ENCODE data around the gene CHRNA10. TPM values are rescaled to one million over a fixed set of nuclear protein-coding genes. Genes with fewer than 3 reads are reported as not detected.

CHRNA10 gene
- total and polyA plus RNA-seq, 12 donors, result 0.24 to 1.6 (median 0.51) TPM

DNA sequence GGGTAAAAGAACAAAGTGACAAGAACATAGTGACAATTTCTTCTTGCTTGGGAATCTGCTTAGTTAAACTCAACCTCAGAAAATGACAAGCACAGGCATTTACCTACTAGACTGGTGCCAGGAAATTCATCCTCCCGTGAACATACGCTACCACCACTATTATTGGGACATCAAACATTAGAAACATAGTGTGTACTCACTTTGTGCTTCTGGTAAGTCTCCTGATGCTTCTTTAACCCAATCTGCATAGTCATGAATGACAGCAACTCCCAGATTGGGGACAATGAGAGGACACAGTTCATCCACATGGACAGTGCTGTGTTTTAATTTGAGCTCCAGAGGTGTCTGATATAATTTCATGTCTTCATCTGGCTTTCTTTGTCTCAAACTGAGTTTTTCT is 29.2 kb upstream of the CHRNA10 start:
- Histone ChIP-seq H3K9me3 (no peaks in the 10 kb centered on the region), H3K36me3 (peaks cover 0 to 99% (median 63%) of the 10 kb centered on the region in 9 donors), H3K4me3 (no peak overlapping the region), H3K27ac (peak overlapping the region in 1 of 10 donors; percentile 11), H3K27me3 (no peaks in the 10 kb centered on the region), H3K4me1 (peaks cover 0 to 11% (median 0%) of the 10 kb centered on the region in 9 donors)
- TF ChIP-seq, protein P1, sequence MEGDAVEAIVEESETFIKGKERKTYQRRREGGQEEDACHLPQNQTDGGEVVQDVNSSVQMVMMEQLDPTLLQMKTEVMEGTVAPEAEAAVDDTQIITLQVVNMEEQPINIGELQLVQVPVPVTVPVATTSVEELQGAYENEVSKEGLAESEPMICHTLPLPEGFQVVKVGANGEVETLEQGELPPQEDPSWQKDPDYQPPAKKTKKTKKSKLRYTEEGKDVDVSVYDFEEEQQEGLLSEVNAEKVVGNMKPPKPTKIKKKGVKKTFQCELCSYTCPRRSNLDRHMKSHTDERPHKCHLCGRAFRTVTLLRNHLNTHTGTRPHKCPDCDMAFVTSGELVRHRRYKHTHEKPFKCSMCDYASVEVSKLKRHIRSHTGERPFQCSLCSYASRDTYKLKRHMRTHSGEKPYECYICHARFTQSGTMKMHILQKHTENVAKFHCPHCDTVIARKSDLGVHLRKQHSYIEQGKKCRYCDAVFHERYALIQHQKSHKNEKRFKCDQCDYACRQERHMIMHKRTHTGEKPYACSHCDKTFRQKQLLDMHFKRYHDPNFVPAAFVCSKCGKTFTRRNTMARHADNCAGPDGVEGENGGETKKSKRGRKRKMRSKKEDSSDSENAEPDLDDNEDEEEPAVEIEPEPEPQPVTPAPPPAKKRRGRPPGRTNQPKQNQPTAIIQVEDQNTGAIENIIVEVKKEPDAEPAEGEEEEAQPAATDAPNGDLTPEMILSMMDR (IDR thresholded peaks at IDR 0.05), result no peak
- no peak for DNase-seq
- intact Hi-C loops (cut with DNase I), result no loop called here
- no peak for ATAC-seq
- WGBS, 2 donors, result 93 to 97% methylated on average over 2 of the region's 2 CpGs

DNA sequence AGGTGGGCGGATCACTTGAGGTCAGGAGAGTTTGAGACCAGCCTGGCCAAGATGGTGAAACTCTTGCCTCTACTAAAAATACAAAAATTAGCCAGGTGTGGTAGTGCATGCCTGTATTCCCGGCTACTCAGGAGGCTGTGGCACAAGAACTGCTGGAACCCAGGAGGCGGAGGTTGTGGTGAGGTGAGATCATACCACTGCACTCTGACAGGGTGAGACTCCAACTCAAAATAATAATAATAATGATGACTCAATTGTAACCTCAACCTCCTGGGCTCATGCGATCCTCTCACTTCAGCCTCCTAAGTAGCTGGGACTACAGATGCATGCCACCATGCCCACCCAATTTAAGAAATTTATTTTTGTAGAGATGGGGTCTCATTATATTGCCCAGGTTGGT is 15.6 kb upstream of the CHRNA10 start:
- no peak for ATAC-seq
- WGBS, 2 donors, result 75 to 99% methylated on average over 4 of the region's 4 CpGs
- H3K36me3 ChIP-seq, result peaks cover 0 to 100% (median 59%) of the 10 kb centered on the region in 9 donors
- TF ChIP-seq, protein P1 (IDR thresholded peaks at IDR 0.05), result no peak
- H3K4me1 ChIP-seq, result peaks cover 0 to 17% (median 10%) of the 10 kb centered on the region in 9 donors
- H3K27ac ChIP-seq, result no peak overlapping the region
- intact Hi-C loops (cut with DNase I), result no loop called here
- no peak overlapping the region for H3K4me3 ChIP-seq
- H3K9me3 ChIP-seq, result no peaks in the 10 kb centered on the region
- H3K27me3 ChIP-seq, result no peaks in the 10 kb centered on the region
- no peak for DNase-seq

DNA sequence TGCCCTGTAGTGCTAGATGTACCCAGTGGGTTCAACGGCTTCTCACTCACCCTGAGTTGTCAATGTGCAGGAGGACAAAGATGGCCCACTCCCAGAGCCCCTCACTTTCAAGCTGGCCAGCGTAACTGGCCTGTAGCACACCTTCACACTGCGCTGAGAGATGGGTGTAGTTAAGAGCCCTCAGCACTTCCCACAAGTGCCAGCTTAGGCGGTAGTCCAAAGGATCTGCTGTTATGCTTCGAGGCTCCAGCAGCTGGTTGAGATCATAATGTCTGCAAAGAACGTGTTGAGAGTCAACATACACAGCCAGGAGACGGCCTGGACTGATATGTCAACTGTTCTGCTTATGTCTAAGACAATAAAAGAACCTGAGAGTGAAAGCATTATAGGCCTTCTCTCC is 14.7 kb upstream of the CHRNA10 start:
- Histone ChIP-seq H3K4me1 (peaks cover 0 to 17% (median 10%) of the 10 kb centered on the region in 9 donors), H3K27ac (peak overlapping the region in 1 of 10 donors; percentile 10), H3K4me3 (no peak overlapping the region), H3K27me3 (no peaks in the 10 kb centered on the region), H3K36me3 (peaks cover 0 to 100% (median 59%) of the 10 kb centered on the region in 9 donors), H3K9me3 (no peaks in the 10 kb centered on the region)
- DNase-seq (peak in 1 of 2 donors; percentile 19), ATAC-seq (peak in 7 of 8 donors; percentile 41 to 77 (median 67))
- TF ChIP-seq, protein P1 (IDR thresholded peaks at IDR 0.05), result no peak
- intact Hi-C loops (cut with DNase I), result no loop called here
- WGBS, 2 donors, result 51 to 63% methylated on average over 7 of the region's 7 CpGs

DNA sequence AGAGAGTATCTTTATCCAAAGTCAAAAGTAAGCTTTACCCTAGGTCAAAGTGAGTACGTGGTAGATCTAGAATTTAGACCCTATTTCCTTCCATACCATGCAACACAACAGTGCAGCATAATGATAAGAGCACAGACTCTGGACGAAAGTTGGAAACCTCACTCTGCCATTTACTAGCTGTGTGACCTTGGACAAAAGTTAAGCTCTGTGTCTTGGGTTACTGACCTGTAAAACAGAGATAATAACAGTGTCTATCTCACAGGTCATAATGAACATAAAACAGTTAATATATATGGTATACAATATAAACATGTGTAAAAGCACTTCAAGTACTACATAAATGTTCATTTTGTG is 13.6 kb upstream of the CHRNA10 start:
- WGBS, 2 donors, result 55 to 64% methylated on average over 2 of the region's 2 CpGs

More for the DNA sequence above, 13.6 kb upstream of the CHRNA10 start:
- ATAC-seq (peak in 4 of 8 donors; percentile 23 to 48 (median 40)), DNase-seq (no peak)
- no peak overlapping the region for H3K4me3 ChIP-seq
- H3K27ac ChIP-seq, result peak overlapping the region in 2 of 10 donors; percentile 10 to 11
- intact Hi-C loops (cut with DNase I), result no loop called here
- H3K9me3 ChIP-seq, result no peaks in the 10 kb centered on the region
- H3K36me3 ChIP-seq, result peaks cover 0 to 100% (median 59%) of the 10 kb centered on the region in 9 donors
- H3K4me1 ChIP-seq, result peaks cover 0 to 17% (median 10%) of the 10 kb centered on the region in 9 donors
- no peaks in the 10 kb centered on the region for H3K27me3 ChIP-seq
- TF ChIP-seq, protein P1 (IDR thresholded peaks at IDR 0.05), result no peak
